Dermis blood vessel endothelial cell (primary cell): Measurements from ENCODE around the gene ZNF407. TPM values are rescaled to one million over a fixed set of nuclear protein-coding genes. Genes with fewer than 3 reads are reported as not detected.
"Not testable (repeated sequence)": the region's sequence is repeated elsewhere in the genome, so short reads cannot be mapped to it uniquely, and the experiment has no call there.

Source experiments
- DNase-seq: peaks from one replicate; pipeline ENCODE4 v3.0.0; 2010
- total RNA-seq: library from RNA; depleted of rRNA; stranded (reverse); fragments of >200 nt; gene quantifications from 2 replicates; pipeline ENCODE4 v1.2.3, GENCODE V29; 2014

Gene ZNF407, protein sequence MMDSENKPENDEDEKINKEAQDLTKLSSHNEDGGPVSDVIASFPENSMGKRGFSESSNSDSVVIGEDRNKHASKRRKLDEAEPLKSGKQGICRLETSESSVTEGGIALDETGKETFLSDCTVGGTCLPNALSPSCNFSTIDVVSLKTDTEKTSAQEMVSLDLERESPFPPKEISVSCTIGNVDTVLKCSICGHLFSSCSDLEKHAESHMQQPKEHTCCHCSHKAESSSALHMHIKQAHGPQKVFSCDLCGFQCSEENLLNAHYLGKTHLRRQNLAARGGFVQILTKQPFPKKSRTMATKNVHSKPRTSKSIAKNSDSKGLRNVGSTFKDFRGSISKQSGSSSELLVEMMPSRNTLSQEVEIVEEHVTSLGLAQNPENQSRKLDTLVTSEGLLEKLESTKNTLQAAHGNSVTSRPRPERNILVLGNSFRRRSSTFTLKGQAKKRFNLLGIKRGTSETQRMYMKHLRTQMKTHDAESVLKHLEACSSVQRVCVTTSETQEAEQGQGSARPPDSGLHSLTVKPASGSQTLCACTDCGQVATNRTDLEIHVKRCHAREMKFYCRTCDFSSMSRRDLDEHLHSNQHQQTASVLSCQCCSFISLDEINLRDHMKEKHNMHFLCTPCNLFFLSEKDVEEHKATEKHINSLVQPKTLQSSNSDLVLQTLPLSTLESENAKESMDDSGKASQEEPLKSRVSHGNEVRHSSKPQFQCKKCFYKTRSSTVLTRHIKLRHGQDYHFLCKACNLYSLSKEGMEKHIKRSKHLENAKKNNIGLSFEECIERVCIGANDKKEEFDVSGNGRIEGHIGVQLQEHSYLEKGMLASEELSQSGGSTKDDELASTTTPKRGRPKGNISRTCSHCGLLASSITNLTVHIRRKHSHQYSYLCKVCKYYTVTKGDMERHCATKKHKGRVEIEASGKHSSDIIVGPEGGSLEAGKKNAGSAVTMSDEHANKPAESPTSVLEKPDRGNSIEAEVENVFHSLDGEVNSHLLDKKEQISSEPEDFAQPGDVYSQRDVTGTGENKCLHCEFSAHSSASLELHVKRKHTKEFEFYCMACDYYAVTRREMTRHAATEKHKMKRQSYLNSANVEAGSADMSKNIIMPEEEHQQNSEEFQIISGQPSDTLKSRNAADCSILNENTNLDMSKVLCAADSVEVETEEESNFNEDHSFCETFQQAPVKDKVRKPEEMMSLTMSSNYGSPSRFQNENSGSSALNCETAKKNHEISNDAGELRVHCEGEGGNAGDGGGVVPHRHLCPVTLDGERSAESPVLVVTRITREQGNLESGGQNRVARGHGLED (N-terminal part only)
- 22.8 and 24.0 TPM in 2 replicates for total RNA-seq

DNA sequence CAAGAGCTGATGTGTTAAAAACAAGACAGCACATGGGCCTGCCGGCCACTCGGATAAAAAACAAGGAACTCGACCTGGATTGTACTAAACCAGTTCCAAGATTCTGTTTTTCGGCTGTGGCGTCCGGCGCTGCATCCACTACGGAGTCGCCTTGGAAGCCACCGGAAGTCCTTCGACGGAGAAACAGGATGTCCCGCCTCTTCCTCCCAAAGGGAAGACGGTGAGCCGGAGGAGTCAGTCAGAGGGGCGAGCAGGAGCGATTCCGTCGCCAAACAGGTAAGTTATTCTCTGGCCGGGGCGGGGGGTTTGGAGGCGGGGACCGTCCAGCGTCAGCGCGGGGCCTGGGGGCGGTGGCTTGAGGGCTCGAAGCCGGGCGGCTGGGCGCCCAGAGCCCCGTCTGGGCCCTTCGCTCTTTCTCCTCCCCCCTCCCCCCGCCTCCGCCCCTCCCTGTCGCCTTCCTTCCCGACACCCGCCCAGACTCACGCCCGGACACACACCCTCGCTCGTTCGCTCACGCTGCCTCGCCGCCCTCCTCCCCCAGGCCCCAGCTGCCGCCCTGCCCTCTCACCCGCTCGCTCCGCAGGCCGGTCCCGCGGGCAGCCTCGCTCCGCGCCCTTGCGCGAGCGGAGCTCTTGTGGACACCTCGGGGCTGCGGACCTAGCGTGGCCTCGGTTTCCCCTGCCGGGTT, at the start of gene ZNF407:
Gene ZNF407, plus strand, starts transcription at position 209 of the 688 bp plus-strand sequence. CDS start 33,150 bp downstream, outside the sequence.
- DNase-seq = peak; percentile 93

DNA sequence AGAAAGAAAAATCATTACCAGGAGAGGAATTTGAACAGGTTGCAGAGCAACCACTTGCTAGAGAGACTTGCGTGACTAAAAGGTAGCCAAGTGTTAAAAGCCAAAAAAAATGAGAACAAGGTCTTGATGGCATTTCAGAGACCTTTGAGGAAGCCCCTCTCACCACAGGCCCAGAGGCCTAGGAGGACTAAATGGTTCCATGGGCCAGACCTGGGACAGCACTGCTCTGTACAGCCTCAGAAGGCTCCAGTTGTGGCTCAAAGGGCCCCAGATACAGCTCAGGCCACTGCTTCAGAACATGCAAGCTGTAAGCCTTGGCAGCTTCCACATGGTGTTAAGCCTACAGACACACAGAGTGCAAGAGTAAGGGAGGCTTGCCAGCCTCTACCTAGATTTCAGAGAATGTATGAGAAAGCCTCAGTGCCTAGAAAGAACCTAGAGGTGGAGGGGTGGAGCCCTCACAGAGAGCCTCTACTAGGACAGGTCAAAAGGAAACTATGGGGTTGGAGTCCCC, 48.0 kb upstream of the ZNF407 start:
- no peak for DNase-seq

DNA sequence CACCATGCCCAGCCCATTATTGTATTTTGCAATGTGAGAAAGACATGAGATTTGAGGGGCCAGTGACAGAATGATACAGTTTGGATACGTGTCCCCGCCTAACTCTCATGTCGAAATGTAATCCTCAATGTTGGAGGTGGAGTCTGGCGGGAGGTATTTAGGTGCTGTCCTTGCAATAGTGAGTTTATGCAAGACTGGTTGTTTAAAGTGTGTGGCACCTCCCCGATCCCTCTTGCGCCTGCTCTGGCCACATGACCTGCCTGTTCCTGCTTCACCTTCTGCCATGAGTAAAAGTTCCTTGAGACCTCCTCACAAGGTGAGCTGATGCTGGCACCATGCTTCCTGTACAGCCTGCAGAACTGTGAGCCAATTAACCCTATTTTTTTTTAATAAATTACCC, 46.8 kb upstream of the ZNF407 start:
- DNase-seq = no peak

DNA sequence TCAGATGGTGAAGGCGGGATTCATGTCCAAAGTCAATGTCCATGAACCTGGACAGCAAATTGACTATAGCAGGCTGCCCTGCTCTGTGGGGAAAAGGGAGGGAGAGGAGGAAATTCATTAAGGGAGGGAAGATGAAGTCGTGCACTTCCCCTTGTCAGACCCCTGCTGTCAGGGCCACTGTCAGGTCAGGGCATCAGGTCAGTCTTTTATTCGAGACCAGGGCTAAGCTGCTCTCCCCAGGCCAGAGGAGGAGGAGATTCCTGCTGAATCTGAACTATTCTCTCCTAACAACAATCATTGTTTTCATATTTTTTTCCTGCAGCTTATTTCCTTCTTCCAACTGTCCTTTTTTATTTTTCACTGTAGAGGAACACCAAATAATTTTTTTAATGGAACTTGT, 46.2 kb upstream of the ZNF407 start:
- no peak for DNase-seq

DNA sequence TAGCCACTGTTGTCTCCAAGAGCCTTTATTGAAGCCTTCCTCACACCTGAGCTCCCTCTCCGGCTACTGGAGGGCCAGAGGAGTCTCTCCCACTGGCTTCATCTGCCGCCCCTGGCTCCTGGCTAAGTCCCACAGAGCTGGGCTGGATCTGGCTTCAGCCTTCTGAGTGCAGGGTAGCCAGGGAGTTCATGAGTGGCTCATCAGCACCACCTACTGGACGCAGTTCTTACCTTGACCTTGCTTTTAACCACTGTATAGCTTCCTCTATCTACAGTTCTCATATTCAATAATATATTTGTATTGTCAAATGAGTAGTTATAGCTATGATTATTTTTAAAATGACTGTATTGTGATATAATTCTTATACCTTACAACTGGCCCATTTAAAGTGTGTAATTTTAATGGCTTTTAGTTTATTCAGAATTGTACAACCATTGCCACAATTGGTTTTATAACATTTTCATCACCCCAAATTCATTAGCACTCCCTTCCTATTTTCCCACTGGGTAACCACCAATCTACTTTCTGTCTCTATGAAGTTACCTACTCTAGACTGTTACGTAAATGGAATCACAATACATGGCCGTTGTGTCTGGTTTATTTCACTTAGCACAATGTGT, 45.6 kb upstream of the ZNF407 start:
- peak; percentile 92 for DNase-seq

DNA sequence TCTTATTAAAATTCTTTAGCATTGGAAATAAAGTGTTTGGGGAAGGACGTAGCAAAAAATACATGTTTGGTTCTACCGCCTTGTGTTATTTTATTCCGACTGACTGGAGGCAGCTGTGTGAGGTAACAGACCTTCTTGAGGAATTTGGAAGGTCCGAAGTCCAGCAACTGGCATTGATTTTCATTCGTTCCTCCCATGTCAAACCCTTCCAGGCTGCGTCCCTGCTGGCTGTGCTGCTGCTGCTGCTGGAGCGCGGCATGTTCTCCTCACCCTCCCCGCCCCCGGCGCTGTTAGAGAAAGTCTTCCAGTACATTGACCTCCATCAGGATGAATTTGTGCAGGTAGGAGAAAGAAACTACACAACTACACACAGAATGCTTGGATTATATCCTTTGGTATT, 41.5 kb upstream of the ZNF407 start:
- DNase-seq = no peak

DNA sequence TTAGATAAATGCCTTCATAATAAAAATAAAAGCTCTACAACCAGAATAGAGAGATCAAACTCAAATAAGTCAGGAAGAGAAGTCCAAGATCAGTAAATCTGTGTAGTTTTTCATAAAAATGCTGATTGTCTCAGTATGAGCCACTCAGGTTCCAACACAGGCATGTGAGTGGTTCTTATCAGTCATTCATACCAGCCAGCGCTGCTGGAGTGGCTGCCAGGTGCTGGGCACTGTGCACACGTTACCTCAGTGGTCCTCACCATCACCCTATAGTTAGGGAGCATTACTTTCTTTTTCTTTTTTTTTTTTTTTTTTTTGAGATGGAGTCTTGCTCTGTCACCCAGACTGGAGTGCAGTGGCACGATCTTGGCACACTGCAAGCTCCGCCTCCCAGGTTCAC, 39.6 kb upstream of the ZNF407 start:
- DNase-seq = no peak

DNA sequence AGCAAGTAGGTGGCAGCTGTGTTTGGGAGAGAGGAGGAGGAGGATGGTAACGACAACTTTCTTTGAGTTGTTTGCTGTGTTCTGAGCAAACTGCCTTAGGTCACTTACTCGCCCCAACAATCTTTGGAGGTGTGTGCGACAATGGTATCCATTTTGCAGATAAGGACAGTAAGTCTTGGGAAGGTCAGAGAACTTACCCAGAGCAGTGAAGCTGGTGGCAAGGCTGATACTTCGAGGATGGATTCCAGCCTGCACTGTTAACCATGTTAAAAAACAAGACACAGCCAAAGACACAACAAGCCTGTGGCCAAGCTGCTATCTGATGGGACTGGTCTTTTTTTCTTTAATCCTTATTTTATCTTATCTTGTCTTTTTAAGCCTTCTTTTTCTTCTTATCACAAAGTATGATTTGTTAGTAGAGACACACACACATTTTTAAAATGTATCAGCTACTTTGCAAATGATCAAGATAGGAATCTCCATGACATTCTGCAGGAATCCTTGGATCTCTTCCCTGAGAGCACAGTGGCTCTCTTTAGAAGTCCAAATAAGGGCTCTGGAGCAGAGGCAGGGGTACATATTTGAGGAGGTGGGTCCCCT, 35.4 kb upstream of the ZNF407 start:
- no peak for DNase-seq

DNA sequence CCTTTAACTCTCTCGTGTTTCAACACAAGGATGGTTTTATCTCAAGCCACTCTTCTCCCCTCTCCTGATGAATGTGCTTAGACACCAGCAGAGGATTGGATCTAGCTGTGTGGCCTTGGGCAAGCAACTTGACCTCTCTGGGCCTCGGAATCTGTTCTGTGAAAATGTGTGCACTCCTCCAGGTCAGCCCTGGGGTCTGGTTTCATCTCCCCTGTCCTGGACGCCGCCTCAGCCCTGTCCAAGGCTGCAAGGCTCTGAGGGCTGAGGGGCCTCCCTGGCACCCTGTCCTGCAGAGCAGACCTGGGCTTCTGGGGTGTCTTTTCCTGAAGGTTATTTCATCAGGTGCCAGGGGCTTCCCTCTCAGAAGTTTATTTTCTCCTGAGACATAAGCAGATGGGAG, 34.9 kb upstream of the ZNF407 start:
- DNase-seq = no peak

DNA sequence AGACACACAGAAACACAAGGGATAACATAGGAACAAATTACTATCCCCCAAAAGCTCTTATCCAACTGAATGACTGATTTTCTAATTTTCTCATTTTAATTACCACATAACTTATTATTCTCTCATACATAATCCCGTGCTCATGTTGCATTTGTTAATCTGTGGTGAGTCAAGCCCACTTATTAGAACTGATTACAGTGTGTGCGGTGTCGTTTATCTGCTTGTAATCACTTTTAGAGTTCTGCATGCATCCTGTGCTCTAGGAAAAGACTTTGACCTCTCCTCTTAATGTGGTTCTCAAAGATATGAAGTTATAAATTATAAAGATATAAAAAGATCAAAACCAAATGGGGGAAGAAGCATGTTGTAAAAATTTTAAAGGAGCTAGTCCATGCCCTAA, 33.7 kb upstream of the ZNF407 start:
- no peak for DNase-seq

DNA sequence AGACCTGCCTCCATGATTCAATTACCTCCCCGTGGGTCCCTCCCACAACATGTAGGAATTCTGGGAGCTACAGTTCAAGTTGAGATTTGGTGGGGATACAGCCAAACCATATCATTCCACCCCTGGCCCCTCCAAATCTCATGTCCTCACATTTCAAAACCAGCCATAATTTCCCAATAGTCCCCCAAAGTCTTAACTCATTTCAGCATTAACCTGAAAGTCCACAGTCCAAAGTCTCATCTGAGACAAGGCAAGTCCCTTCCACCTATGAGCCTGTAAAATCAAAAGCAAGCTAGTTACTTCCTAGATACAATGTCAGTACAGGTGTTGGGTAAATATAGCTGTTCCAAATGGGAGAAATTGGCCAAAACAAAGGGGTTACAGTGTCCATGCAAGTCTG, 32.5 kb upstream of the ZNF407 start:
- DNase-seq = not testable (repeated sequence)

DNA sequence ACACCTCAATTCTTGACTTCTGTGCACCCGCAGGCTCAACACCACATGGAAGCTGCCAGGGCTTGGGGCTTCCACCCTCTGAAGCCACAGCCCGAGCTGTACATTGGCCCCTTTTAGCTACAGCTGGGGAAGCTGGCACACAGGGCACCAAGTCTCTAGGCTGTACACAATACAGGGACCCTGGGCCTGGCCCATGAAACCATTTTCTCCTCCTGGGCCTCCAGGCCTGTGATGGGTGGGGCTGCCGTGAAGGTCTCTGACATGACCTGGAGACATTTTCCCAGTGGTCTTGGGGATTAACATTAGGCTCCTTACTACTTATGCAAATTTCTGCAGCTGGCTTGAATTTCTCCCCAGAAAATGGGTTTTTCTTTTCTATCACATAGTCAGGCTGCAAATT, 31.7 kb upstream of the ZNF407 start:
- DNase-seq = not testable (repeated sequence)

DNA sequence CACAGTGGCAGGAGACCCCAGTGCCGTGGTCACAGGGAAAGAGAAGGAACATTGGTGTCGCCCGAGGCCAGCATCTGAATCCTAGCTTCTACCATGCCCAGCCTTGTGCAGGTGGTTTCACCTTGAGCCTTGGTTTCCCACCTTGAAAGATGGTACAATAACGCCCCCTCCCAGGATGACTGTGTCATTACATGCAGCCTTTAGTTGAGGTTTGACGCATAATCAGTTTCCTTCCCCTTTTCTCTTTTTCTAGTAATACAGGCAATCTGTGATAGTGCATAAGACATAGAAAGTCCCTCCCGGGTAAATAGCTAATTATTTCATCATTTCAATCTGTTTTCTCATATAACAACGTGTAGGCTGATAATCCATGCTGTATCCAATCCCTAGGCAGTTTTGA, 29.8 kb upstream of the ZNF407 start:
- DNase-seq = no peak

DNA sequence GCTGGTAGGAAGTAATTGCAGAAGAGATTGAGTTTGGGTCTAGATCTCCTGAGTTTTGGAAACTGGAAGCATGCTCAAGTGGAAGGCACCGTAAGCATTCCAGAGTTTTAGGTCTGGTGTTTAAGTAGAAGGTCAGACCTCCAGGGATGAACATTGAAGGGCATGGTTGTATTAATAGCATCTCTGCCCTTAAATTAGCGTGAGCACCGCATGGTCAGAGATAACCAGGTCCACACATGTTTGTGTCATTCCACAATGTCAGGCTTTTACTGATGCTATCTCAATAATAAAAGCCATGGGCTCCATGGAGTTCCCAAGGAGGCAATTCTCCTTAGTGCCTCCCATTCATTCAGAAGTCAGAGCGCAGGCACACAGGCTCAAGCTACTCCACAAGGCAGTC, 28.3 kb upstream of the ZNF407 start:
- DNase-seq = no peak

DNA sequence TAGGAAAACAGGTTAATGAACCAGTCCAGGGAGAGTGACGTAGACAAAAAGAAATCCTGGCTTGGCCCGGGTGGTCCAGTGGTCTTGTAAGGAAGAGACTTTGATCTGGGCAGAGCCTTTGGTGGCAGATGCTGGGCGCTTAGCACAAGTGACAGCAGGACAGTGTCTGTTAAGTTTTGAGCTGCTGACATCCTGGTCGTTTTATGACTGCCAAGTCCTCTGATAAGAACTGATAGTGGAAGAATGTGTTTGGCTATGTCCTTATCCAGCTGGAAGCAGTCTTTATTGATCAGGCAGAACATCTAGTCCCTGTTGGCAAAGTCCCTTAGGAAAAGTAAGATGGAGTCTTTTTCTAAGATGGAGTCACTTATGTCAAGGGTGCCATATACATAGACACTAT, 27.4 kb upstream of the ZNF407 start:
- DNase-seq = no peak

DNA sequence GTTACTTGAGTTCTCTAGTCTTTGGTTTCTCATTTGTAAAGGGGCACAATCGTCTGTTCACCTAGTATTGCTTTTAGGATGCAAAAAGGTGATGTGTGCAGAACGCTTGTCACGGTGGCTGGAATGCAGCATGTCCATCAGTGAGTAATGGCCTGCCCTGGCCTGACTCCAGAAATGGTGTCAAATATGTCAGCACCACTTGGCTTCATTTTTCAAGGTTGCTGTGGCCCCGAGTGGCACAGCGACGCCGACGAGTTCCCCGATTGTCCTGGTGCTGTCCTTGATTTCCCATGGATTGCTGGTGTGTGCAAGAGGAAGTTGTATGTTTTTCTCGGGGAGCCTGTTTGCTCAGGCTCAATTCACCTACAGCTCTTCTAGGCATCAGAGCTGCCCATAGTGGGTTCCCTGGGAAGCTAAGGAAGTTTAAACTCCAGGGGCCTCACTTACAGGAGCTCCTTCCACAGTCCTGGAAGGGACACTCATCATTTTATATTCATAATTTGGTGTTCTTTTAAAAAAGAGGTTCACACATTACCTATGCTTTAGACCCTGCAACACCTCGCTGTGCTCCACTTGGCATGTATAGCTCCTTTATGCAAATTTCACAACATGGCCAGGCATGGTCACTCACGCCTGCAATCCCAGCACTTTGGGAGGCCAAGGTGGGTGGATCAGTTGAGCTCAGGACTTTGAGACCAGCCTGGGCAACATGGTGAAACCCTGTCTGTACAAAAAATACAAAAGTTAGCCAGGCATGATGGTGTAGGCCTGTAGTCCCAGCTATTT, 25.6 kb upstream of the ZNF407 start:
- no peak for DNase-seq

DNA sequence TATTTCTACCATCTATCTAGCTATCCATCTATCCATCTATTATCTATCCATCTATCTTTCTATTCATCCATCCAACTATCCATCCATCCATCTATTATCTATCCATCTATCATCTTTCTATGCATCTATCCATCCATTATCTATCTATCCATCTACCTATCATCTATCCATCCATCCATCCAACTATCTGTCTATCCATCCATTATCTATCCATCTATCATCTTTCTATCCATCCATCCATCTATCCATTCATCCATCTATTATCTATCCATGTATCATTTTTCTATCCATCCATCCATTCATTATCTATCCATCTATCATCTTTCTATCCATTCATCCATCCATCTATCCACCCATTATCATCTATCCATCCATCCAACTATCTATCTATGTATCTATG, 24.6 kb upstream of the ZNF407 start:
- DNase-seq = no peak

DNA sequence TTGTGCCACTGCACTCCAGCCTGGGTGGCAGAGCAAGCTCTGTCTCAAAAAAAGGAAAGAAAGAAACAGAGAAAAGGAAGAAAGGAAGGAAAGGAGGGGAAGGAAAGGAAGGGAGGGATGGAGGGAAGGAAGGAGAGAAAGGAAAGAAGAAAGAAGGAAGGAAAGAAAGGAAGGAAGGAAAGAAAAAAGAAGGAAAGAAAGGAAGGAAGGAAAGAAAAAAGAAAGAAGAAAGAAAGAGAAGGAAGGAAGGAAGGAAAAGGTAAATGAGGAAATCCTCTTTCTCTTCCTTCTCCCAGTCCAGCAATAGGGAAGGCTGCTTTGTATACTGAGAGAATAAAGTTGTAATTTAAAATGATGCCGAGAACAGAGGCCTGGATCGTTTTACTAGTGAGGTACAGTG, 22.8 kb upstream of the ZNF407 start:
- no peak for DNase-seq

DNA sequence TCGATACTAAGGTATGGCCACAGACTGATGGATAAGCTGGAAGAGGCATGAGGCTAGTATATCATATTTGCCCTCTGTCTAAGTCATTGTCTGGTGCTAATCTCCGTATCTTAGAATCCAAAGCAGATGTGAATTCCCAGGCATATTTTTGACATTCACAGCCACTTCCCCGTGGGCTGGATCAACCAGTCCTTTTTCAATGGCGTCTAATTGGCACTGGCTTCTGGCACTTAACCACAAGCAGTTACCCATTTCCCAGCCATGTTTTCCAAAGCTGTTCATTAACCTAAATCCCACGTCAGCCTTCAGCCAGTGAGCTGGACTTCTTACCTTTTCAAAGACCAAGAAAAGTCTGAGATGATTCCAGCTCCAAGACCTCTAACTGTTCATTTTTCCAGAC, 20.7 kb upstream of the ZNF407 start:
- DNase-seq = no peak

DNA sequence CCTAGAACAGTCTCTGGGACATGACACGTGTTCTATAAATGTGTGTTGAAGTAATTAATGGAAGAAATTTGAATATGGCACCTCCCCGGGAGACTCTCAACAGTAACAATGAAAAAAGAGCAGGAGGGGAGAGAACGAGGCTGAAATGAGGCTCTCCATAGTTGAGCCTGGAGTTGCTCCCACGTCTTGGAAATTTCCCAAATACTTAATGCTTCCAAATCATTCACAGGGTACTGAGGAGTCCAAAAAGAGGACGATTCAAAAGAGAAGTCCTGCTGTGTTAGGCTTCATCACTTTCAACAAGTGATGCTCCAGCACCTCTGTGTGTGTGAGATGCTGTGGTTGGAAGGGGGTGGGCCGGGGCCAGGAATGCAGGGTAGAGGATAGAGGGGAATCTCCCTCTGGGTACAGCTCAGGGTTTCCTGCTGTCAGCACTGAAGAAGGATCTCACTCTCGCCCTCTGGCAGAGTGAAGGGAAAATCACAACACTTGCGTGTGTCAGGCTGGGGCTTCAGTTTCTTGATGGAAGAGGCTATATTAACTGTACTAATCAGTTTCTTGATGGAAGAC, 18.1 kb upstream of the ZNF407 start:
- no peak for DNase-seq
